HCT116 (cell line): ENCODE data around the gene ZNF426. TPM values are rescaled to one million over a fixed set of nuclear protein-coding genes. Genes with fewer than 3 reads are reported as not detected.

Source experiments
- ATAC-seq: fragments of 200-7000 bp; cut with Tn5 transposase; 2 replicates; pipeline ENCODE4 v1.9.1; 2020; ENCODE audit warnings: mild to moderate bottlenecking, moderate library complexity
- BruUV-seq: library from RNA; stranded (reverse); fragments of 400-500 nt; replicated peaks from 2 replicates; lab custom pipeline; 2021; lab: Mats Ljungman, UMichigan
- CTCF ChIA-PET: fragments of 300-600 bp; sonication (Branson Sonifier 250); formaldehyde crosslinking; loops from one replicate; lab custom pipeline; 2021; ENCODE audit warnings: antibody characterized with exemption; lab: Charles Lee
- POLR2A ChIA-PET: fragments of 300-600, 350-600 bp; sonication (Branson Sonifier 250); formaldehyde crosslinking; loops from one replicate; lab custom pipeline; 2021; ENCODE audit warnings: antibody characterized with exemption; lab: Charles Lee
- RAD21 ChIA-PET, 2 experiments: fragments of 300-600 bp; sonication (Branson Sonifier 250); formaldehyde crosslinking; loops; one replicate each; lab custom pipeline; 2023; ENCODE audit warnings: low total read pairs in 2 of 2; ENCODE audit not compliant: uncharacterized antibody in 2 of 2, unreplicated experiment in 2 of 2, low non-redundant PET in 1 of 2; lab: Charles Lee
- DNase-seq: peaks from one replicate; pipeline ENCODE4 v3.0.0-alpha.2; 2010; ENCODE audit warnings: low read depth, low spot score
- H2AFZ ChIP-seq: fragments of 200-600 bp; shearing (Covaris generic), sonication (generic); 2 replicates; pipeline ENCODE4 v1.6.1; 2017; ENCODE audit warnings: low read depth, mixed run types, mixed read lengths, antibody characterized with exemption, low read length; ENCODE audit not compliant: poor library complexity, severe bottlenecking
- H3K27ac ChIP-seq: 2 replicates; pipeline ENCODE4 v1.5.1; 2012; ENCODE audit warnings: low read depth, low read length
- H3K27me3 ChIP-seq: fragments of 200-600 bp; sonication (generic); 2 replicates; pipeline ENCODE4 v1.6.1; 2016; ENCODE audit warnings: mixed run types, low read length, mixed read lengths; ENCODE audit not compliant: insufficient read depth
- H3K36me3 ChIP-seq, 2 experiments: fragments of 200-500 bp in 1 of 2; fragments of 200-600 bp in 1 of 2; sonication (Bioruptor generic) in 1 of 2; sonication (generic) in 1 of 2; 2 replicates each; pipeline versions ENCODE4 v1.5.1 to v1.6.1; 2014 to 2016; ENCODE audit warnings: low read length in 2 of 2, inconsistent platforms in 1 of 2, mixed read lengths in 1 of 2, mixed run types in 1 of 2; ENCODE audit not compliant: insufficient read depth in 2 of 2, control insufficient read depth in 1 of 2
- H3K4me1 ChIP-seq, 2 experiments: fragments of 200-600 bp in 1 of 2; sonication (generic) in 1 of 2; 2 replicates each; pipeline versions ENCODE4 v1.5.1 to v1.6.1; 2012 to 2017; ENCODE audit warnings: low read length in 2 of 2, inconsistent platforms in 1 of 2, mild to moderate bottlenecking in 1 of 2, mixed read lengths in 1 of 2, mixed run types in 1 of 2, moderate library complexity in 1 of 2; ENCODE audit not compliant: insufficient read depth in 2 of 2, control insufficient read depth in 1 of 2
- H3K4me2 ChIP-seq: fragments of 200-600 bp; sonication (generic); 2 replicates; pipeline ENCODE4 v1.6.1; 2017; ENCODE audit warnings: mixed run types, low read length, mixed read lengths
- H3K4me3 ChIP-seq, 2 experiments: fragments of 200-600 bp in 1 of 2; sonication (generic) in 1 of 2; replicated peaks in 1 of 2; 2 replicates each; pipeline ENCODE4 v1.5.1; 2011 to 2016; ENCODE audit warnings: low read length in 2 of 2, control low read depth in 1 of 2, low read depth in 1 of 2, mild to moderate bottlenecking in 1 of 2, mixed read lengths in 1 of 2, mixed run types in 1 of 2
- H3K79me2 ChIP-seq: fragments of 200-600 bp; sonication (generic); 2 replicates; pipeline ENCODE4 v1.6.1; 2017; ENCODE audit warnings: mild to moderate bottlenecking, mixed run types, low read length, moderate library complexity, mixed read lengths; ENCODE audit not compliant: insufficient read depth
- H3K9ac ChIP-seq: fragments of 200-600 bp; sonication (generic); 2 replicates; pipeline ENCODE4 v1.6.1; 2016; ENCODE audit warnings: low read length, mixed read lengths
- H3K9me2 ChIP-seq: fragments of 200-600 bp; sonication (generic), shearing (Covaris generic); 2 replicates; pipeline ENCODE4 v1.6.1; 2017; ENCODE audit warnings: mixed run types, mild to moderate bottlenecking, moderate library complexity; ENCODE audit not compliant: insufficient read depth
- H3K9me3 ChIP-seq, 2 experiments: fragments of 200-500 bp in 1 of 2; fragments of 200-600 bp in 1 of 2; sonication (Bioruptor generic) in 1 of 2; sonication (generic) in 1 of 2; 2 replicates each; pipeline ENCODE4 v1.6.1; 2014 to 2017; ENCODE audit warnings: low read length in 2 of 2, mixed read lengths in 2 of 2, inconsistent platforms in 1 of 2, low read depth in 1 of 2, mild to moderate bottlenecking in 1 of 2, mixed run types in 1 of 2, moderate library complexity in 1 of 2; ENCODE audit not compliant: control insufficient read depth in 1 of 2, insufficient read depth in 1 of 2
- H4K20me1 ChIP-seq: fragments of 200-600 bp; sonication (generic), shearing (Covaris generic); 2 replicates; pipeline ENCODE4 v1.6.1; 2017; ENCODE audit warnings: mixed run types, mild to moderate bottlenecking, moderate library complexity; ENCODE audit not compliant: insufficient read depth
- CBX3 ChIP-seq: IDR thresholded peaks from 2 replicates; pipeline ENCODE4 v1.6.1; 2012; ENCODE audit warnings: low read depth
- EZH2phosphoT487 ChIP-seq: fragments of 200-600 bp; IDR thresholded peaks from 2 replicates; pipeline ENCODE4 v1.6.1; 2018; ENCODE audit warnings: antibody characterized with exemption, borderline replicate concordance
- FOSL1 ChIP-seq: IDR thresholded peaks from 2 replicates; pipeline ENCODE4 v1.6.1; 2012; ENCODE audit warnings: low read depth
- POLR2AphosphoS5 ChIP-seq: IDR thresholded peaks from 2 replicates; pipeline ENCODE4 v1.6.1; 2011; ENCODE audit warnings: mild to moderate bottlenecking, low read depth, low read length, moderate library complexity
- YY1 ChIP-seq: IDR thresholded peaks from 2 replicates; pipeline ENCODE4 v1.6.1; 2011; ENCODE audit warnings: low read length, low read depth, moderate library complexity, mild to moderate bottlenecking; ENCODE audit not compliant: insufficient replicate concordance; ENCODE audit errors: extremely low read depth
- ZFX ChIP-seq: fragments of 450-650 bp; IDR thresholded peaks from 2 replicates; pipeline ENCODE4 v1.6.1; 2017
- intact Hi-C: fragments of 100-400 bp; cut with micrococcal nuclease; formaldehyde crosslinking; loops from 2 replicates; pipeline ENCODE4 v1.10.0; 2022
- total RNA-seq: library from RNA; stranded (reverse); gene quantifications from one replicate; pipeline ENCODE4 v1.2.1, GENCODE V29; 2021; ENCODE audit not compliant: unreplicated experiment
- TF ChIP-seq, protein P1 (sequence below): IDR thresholded peaks from 2 replicates; pipeline ENCODE4 v1.6.1; 2012; ENCODE audit warnings: low read depth

Gene ZNF426
- total RNA-seq, 1 experiment from 2014 or later: 1.7 TPM

GRCh38 chr19:9570255-9570654 is 31.8 kb upstream of the ZNF426 start:
- no peaks in the 10 kb centered on the region for H3K27me3 ChIP-seq
- H3K27ac ChIP-seq: no peak overlapping the region
- no peaks in the 10 kb centered on the region for H3K9me2 ChIP-seq
- no peak overlapping the region for H3K9ac ChIP-seq
- peaks cover 12% of the 10 kb centered on the region; the same call in 1 of the 2 replicates for H4K20me1 ChIP-seq
- peaks cover 99% of the 10 kb centered on the region for H3K79me2 ChIP-seq
- H3K4me3 ChIP-seq: no peak overlapping the region
- ATAC-seq (no peak), DNase-seq (no peak)
- TF ChIP-seq YY1 (no peak), EZH2phosphoT487 (no peak), ZFX (no peak), CBX3 (no peak), FOSL1 (no peak), POLR2AphosphoS5 (no peak)
- TF ChIP-seq, protein P1, sequence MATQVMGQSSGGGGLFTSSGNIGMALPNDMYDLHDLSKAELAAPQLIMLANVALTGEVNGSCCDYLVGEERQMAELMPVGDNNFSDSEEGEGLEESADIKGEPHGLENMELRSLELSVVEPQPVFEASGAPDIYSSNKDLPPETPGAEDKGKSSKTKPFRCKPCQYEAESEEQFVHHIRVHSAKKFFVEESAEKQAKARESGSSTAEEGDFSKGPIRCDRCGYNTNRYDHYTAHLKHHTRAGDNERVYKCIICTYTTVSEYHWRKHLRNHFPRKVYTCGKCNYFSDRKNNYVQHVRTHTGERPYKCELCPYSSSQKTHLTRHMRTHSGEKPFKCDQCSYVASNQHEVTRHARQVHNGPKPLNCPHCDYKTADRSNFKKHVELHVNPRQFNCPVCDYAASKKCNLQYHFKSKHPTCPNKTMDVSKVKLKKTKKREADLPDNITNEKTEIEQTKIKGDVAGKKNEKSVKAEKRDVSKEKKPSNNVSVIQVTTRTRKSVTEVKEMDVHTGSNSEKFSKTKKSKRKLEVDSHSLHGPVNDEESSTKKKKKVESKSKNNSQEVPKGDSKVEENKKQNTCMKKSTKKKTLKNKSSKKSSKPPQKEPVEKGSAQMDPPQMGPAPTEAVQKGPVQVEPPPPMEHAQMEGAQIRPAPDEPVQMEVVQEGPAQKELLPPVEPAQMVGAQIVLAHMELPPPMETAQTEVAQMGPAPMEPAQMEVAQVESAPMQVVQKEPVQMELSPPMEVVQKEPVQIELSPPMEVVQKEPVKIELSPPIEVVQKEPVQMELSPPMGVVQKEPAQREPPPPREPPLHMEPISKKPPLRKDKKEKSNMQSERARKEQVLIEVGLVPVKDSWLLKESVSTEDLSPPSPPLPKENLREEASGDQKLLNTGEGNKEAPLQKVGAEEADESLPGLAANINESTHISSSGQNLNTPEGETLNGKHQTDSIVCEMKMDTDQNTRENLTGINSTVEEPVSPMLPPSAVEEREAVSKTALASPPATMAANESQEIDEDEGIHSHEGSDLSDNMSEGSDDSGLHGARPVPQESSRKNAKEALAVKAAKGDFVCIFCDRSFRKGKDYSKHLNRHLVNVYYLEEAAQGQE: no peak
- peaks cover 35 to 86% of the 10 kb centered on the region in 2 experiments for H3K36me3 ChIP-seq
- no peaks in the 10 kb centered on the region for H3K4me1 ChIP-seq
- POLR2A ChIA-PET: no interaction called here
- CTCF ChIA-PET: no interaction called here
- H3K4me2 ChIP-seq: no peak overlapping the region
- no TSS peak for BruUV-seq
- peaks cover 69 to 82% of the 10 kb centered on the region in 2 experiments; a peak in 3 of 4 replicates for H3K9me3 ChIP-seq
- intact Hi-C loops: no loop called here
- RAD21 ChIA-PET: no interaction called here
- no peak overlapping the region for H2AFZ ChIP-seq
